GM12878 (cell line): ENCODE results near the gene CTNNA2. TPM values are rescaled to one million over a fixed set of nuclear protein-coding genes. Genes with fewer than 3 reads are reported as not detected.

Source experiments
- ATAC-seq: fragments of 200-7000 bp; cut with Tn5 transposase; 3 replicates; pipeline ENCODE4 v1.9.1; 2020; ENCODE audit warnings: mild to moderate bottlenecking, moderate library complexity
- BruUV-seq: library from RNA; stranded (reverse); fragments of 400-500 nt; replicated peaks from 2 replicates; lab custom pipeline; 2021; lab: Mats Ljungman, UMichigan
- CTCF ChIA-PET: fragments of 300-600 bp; sonication (Branson Sonifier 250); formaldehyde crosslinking; extraction: SDS; loops from one replicate; lab custom pipeline; 2021; ENCODE audit warnings: inconsistent platforms; lab: Yijun Ruan, JAX
- POLR2A ChIA-PET: fragments of 350-600 bp; formaldehyde crosslinking; extraction: SDS; loops from one replicate; lab custom pipeline; 2021; ENCODE audit warnings: inconsistent platforms; lab: Charles Lee
- RAD21 ChIA-PET: fragments of 300-600 bp; sonication (Branson Sonifier 250); formaldehyde crosslinking; loops from one replicate; lab custom pipeline; 2023; ENCODE audit warnings: antibody characterized with exemption; ENCODE audit not compliant: unreplicated experiment; lab: Charles Lee
- SMC1A ChIA-PET: fragments of 300-600 bp; sonication (Branson Sonifier 250); formaldehyde crosslinking; loops from one replicate; lab custom pipeline; 2023; ENCODE audit not compliant: unreplicated experiment, uncharacterized antibody; lab: Charles Lee
- DNase-seq: peaks from one replicate; pipeline ENCODE4 v3.0.0-alpha.2; 2011; ENCODE audit warnings: low read depth, low spot score
- FAIRE-seq: peaks from 3 replicates; lab custom pipeline; 2011; peaks lifted over from hg19 to GRCh38; lab: Jason Lieb, UNC
- H2AFZ ChIP-seq: 2 replicates; pipeline ENCODE4 v1.6.0; 2011; ENCODE audit warnings: low read depth, low read length, control low read depth; ENCODE audit not compliant: control insufficient read depth
- H3K27ac ChIP-seq: 2 replicates; pipeline ENCODE4 v1.5.1; 2011; ENCODE audit warnings: control low read depth; ENCODE audit not compliant: control insufficient read depth, insufficient read depth
- H3K27me3 ChIP-seq, 2 experiments: replicated peaks in 1 of 2; 2 replicates each; pipeline versions ENCODE4 v1.6.0 to v1.6.1; 2011; ENCODE audit warnings: low read length in 1 of 2; ENCODE audit not compliant: control insufficient read depth in 2 of 2, insufficient read depth in 2 of 2
- H3K36me3 ChIP-seq, 2 experiments: 2 replicates each; pipeline ENCODE4 v1.5.1; 2011; ENCODE audit warnings: low read length in 1 of 2; ENCODE audit not compliant: control insufficient read depth in 2 of 2, insufficient read depth in 2 of 2
- H3K4me1 ChIP-seq: 2 replicates; pipeline ENCODE4 v1.6.1; 2011; ENCODE audit warnings: mild to moderate bottlenecking, low read length, moderate library complexity, mixed read lengths; ENCODE audit not compliant: control insufficient read depth, insufficient read depth
- H3K4me2 ChIP-seq: 2 replicates; pipeline ENCODE4 v1.6.0; 2011; ENCODE audit warnings: control low read depth; ENCODE audit not compliant: control insufficient read depth, insufficient read depth
- H3K4me3 ChIP-seq: fragments of 200-600 bp; sonication (generic); 2 replicates; pipeline ENCODE4 v1.5.1; 2016
- H3K79me2 ChIP-seq: 2 replicates; pipeline ENCODE4 v1.6.0; 2011; ENCODE audit warnings: low read length; ENCODE audit not compliant: control insufficient read depth, insufficient read depth
- H3K9ac ChIP-seq: 2 replicates; pipeline ENCODE4 v1.8.0; 2011; ENCODE audit warnings: low read length, control low read depth, mixed read lengths; ENCODE audit not compliant: control insufficient read depth, insufficient read depth
- H3K9me3 ChIP-seq: replicated peaks from 3 replicates; pipeline ENCODE4 v1.5.1; 2011; ENCODE audit warnings: mild to moderate bottlenecking, low read length; ENCODE audit not compliant: control insufficient read depth, insufficient read depth
- H4K20me1 ChIP-seq: 2 replicates; pipeline ENCODE4 v1.6.0; 2011; ENCODE audit not compliant: control insufficient read depth, insufficient read depth
- HCFC1 ChIP-seq: fragments of 150-350 bp; IDR thresholded peaks from 2 replicates; pipeline ENCODE4 v1.6.1; 2014; ENCODE audit warnings: low read length
- HDAC6 ChIP-seq: fragments of 200-600 bp; sonication (generic); IDR thresholded peaks from one replicate; pipeline ENCODE4 v1.8.0; 2017; ENCODE audit warnings: antibody characterized with exemption; ENCODE audit not compliant: unreplicated experiment
- MYB ChIP-seq: fragments of 150-350 bp; IDR thresholded peaks from 2 replicates; pipeline ENCODE4 v1.6.1; 2014; ENCODE audit warnings: mild to moderate bottlenecking, low read depth, low read length, borderline replicate concordance
- NFXL1 ChIP-seq: fragments of 450-650 bp; IDR thresholded peaks from 2 replicates; pipeline ENCODE4 v1.6.1; 2017; ENCODE audit warnings: antibody characterized with exemption, mild to moderate bottlenecking, borderline replicate concordance
- NFYA ChIP-seq: IDR thresholded peaks from 2 replicates; pipeline ENCODE4 v1.6.1; 2011; ENCODE audit warnings: low read depth, mild to moderate bottlenecking, low read length, improper control_type of control experiment, borderline replicate concordance
- SUZ12 ChIP-seq: fragments of 200-600 bp; sonication (generic); IDR thresholded peaks from one replicate; pipeline ENCODE4 v1.6.1; 2018; ENCODE audit warnings: antibody characterized with exemption, mild to moderate bottlenecking; ENCODE audit not compliant: unreplicated experiment
- WGBS: methylation state at CpG from one replicate; pipeline ENCODE4 v1.1.6; 2016; ENCODE audit warnings: low lambda C conversion rate; ENCODE audit not compliant: insufficient replicate concordance, insufficient coverage; ENCODE audit errors: missing lambda C conversion rate; 5-methylcytosine and 5-hydroxymethylcytosine counted together
- in situ Hi-C: fragments of 300-500 bp; cut with MboI; formaldehyde crosslinking; loops from 9 replicates; pipeline ENCODE4 v1.14.3; 2018; ENCODE audit warnings: mixed read lengths
- intact Hi-C: fragments of 100-400 bp; cut with micrococcal nuclease; formaldehyde crosslinking; loops from one replicate; pipeline ENCODE4 v1.14.2; 2022; ENCODE audit not compliant: unreplicated experiment
- polyA plus RNA-seq, 11 experiments: library from polyadenylated mRNA; depleted of rRNA in 4 of 11; unstranded in 6 of 11; stranded (reverse) in 5 of 11; fragments of >200 nt; fragmentation: Nextera tagmentation in 4 of 11; fragmentation: Illumina TruSeq in 1 of 11; extraction: Ambion mirVana in 4 of 11; extraction: Trizol in 1 of 11; gene quantifications; 1 replicate in 1 of 11; 2 replicates in 10 of 11; pipeline versions ENCODE4 v1.2.1 to v1.2.3, GENCODE V29; 2011 to 2016; ENCODE audit warnings: inconsistent platforms in 2 of 11, missing spikeins in 2 of 11, low read depth in 1 of 11
- total RNA-seq, 4 experiments: library from RNA; depleted of rRNA in 3 of 4; stranded (reverse); fragments of >200 nt in 3 of 4; fragmentation: Illumina TruSeq in 1 of 4; extraction: Trizol in 1 of 4; gene quantifications; 2 replicates each; pipeline versions ENCODE4 v1.2.1 to v1.2.3, GENCODE V29; 2013 to 2021

Gene CTNNA2
- total and polyA plus RNA-seq, 10 of the 15 experiments (the other 5 are each of a cell fraction or from before 2014, with no cell fraction given): 2.4 to 36.2 (median 6.6) TPM

DNA sequence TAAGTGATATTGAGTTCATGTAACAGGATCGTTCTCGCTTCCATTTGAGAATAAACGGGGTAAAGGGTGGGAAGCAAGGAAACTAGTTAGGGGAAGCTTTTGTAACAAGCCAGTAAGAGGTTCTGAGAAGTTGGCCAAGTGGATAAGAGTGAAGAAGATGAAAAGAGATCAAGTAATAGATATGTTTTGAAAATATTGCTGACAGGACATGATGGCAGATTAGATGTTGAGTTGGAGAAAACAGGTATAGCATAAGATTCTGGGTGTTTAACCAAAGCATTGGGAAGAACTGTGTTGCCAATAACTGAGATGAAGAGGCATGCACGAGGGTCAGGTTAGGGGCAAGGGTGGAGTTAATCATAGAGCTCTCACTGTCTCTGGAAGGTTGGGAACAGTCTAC is 1121.7 kb downstream of the CTNNA2 start:
- WGBS: 5% methylated on average over 4 of the region's 4 CpGs
- ChIA-PET POLR2A (no interaction called here), SMC1A (interaction anchor here (0.6 kb wide), 1 partner anchor 846 kb away, joined by 3 read pairs; no protein-coding TSS in a partner anchor), RAD21 (no interaction called here), CTCF (no interaction called here)
- intact Hi-C loops: no loop called here
- no peak overlapping the region for H3K27ac ChIP-seq
- H4K20me1 ChIP-seq: no peaks in the 10 kb centered on the region
- H3K36me3 ChIP-seq: no peaks in the 10 kb centered on the region
- H3K9ac ChIP-seq: no peak overlapping the region
- no peaks in the 10 kb centered on the region for H3K79me2 ChIP-seq
- no peaks in the 10 kb centered on the region for H3K4me1 ChIP-seq
- FAIRE-seq: no peak
- no peak for DNase-seq
- no TSS peak for BruUV-seq
- in situ Hi-C loops: no loop called here
- ATAC-seq: no peak
- TF ChIP-seq SUZ12 (no peak), HDAC6 (no peak), NFXL1 (no peak)
- H3K4me2 ChIP-seq: no peak overlapping the region
- H3K4me3 ChIP-seq: no peak overlapping the region
- H3K27me3 ChIP-seq: no peaks in the 10 kb centered on the region
- H2AFZ ChIP-seq: no peak overlapping the region
- H3K9me3 ChIP-seq: no peaks in the 10 kb centered on the region

DNA sequence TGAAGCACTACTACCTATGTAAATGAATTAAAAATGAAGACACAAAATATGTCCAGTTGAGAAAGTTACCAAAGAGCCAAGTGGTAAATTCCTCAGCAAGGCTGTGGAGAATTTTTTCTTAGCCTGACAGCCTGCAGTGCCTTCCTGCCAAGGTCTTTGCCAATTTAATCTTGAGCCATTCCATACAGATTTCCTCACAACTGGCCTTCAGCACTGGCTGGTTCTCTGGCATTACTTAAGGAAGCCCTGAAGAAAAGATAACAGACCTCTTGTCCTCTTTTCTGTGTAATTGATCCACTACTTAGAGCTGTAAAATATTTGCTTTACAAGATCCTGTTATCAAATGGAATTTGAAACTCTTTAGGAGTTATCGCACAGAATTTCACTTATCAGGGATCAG is 1125.9 kb downstream of the CTNNA2 start:
- in situ Hi-C loops (no loop called here), intact Hi-C loops (no loop called here)
- no TSS peak for BruUV-seq
- no peaks in the 10 kb centered on the region for H3K27me3 ChIP-seq
- SMC1A ChIA-PET: interaction anchor here (1.4 kb wide), 1 partner anchor 17 kb away, joined by 3 read pairs; no protein-coding TSS in a partner anchor
- no peak overlapping the region for H3K9ac ChIP-seq
- FAIRE-seq (no peak), DNase-seq (no peak), ATAC-seq (no peak)
- WGBS: 0% methylated on average over 1 of the region's 1 CpG
- H3K79me2 ChIP-seq: no peaks in the 10 kb centered on the region
- H3K4me3 ChIP-seq: no peak overlapping the region
- H3K4me1 ChIP-seq: no peaks in the 10 kb centered on the region
- POLR2A ChIA-PET: no interaction called here
- H2AFZ ChIP-seq: no peak overlapping the region
- no peak overlapping the region for H3K4me2 ChIP-seq
- no peak overlapping the region for H3K27ac ChIP-seq
- no peaks in the 10 kb centered on the region for H3K36me3 ChIP-seq
- H4K20me1 ChIP-seq: no peaks in the 10 kb centered on the region
- no peak for TF ChIP-seq MYB
- no peak for TF ChIP-seq NFYA
- no peak for TF ChIP-seq HCFC1
- RAD21 ChIA-PET: no interaction called here
- CTCF ChIA-PET: interaction anchor here (0.6 kb wide), 1 partner anchor 106 kb away, joined by 3 read pairs; no protein-coding TSS in a partner anchor
- H3K9me3 ChIP-seq: no peaks in the 10 kb centered on the region
